K562 (cell line): ENCODE data around the gene PRDX2. TPM values are rescaled to one million over a fixed set of nuclear protein-coding genes. Genes with fewer than 3 reads are reported as not detected.

Experiments used
- CHD1 ChIP-seq: fragments of 200-600 bp; sonication (generic); IDR thresholded peaks from one replicate; pipeline ENCODE4 v1.6.1; 2012; ENCODE audit warnings: mild to moderate bottlenecking, moderate library complexity, low read length, inconsistent platforms
- E2F6 ChIP-seq, 2 experiments: IDR thresholded peaks; 2 replicates each; pipeline ENCODE4 v1.6.1; 2011; ENCODE audit warnings: borderline replicate concordance in 1 of 2, control low read depth in 1 of 2, low read depth in 1 of 2, low read length in 1 of 2, mild to moderate bottlenecking in 1 of 2, mixed read lengths in 1 of 2, moderate library complexity in 1 of 2; ENCODE audit not compliant: insufficient read depth in 1 of 2, insufficient read length in 1 of 2, poor library complexity in 1 of 2, severe bottlenecking in 1 of 2; ENCODE audit errors: extremely low read depth in 1 of 2
- EZH2 ChIP-seq: IDR thresholded peaks from 2 replicates; pipeline ENCODE4 v1.6.1; 2012; ENCODE audit warnings: low read depth, mild to moderate bottlenecking, inconsistent platforms, low read length, borderline replicate concordance
- NCOA1 ChIP-seq: fragments of 450-650 bp; IDR thresholded peaks from 2 replicates; pipeline ENCODE4 v1.6.1; 2016; ENCODE audit warnings: low read depth
- PATZ1 ChIP-seq: fragments of 250-450 bp; sonication (Bioruptor Pico); IDR thresholded peaks from 2 replicates; pipeline ENCODE4 v1.5.0; 2020; ENCODE audit warnings: mild to moderate bottlenecking, borderline replicate concordance
- PHF20 ChIP-seq: fragments of 450-650 bp; IDR thresholded peaks from 2 replicates; pipeline ENCODE4 v1.6.1; 2018; ENCODE audit not compliant: partially characterized antibody
- POLR2AphosphoS5 ChIP-seq: IDR thresholded peaks from 2 replicates; pipeline ENCODE4 v1.6.1; 2011; ENCODE audit warnings: mild to moderate bottlenecking, low read depth, low read length, moderate library complexity; ENCODE audit not compliant: control insufficient read depth, insufficient read depth
- SNAPC5 ChIP-seq: fragments of 250-450 bp; sonication (Bioruptor Pico); IDR thresholded peaks from 2 replicates; pipeline ENCODE4 v1.8.0; 2021; ENCODE audit warnings: moderate library complexity, mild to moderate bottlenecking, inconsistent platforms
- SOX6 ChIP-seq: fragments of 450-650 bp; IDR thresholded peaks from 2 replicates; pipeline ENCODE4 v1.6.1; 2014; ENCODE audit warnings: mild to moderate bottlenecking
- SREBF1 ChIP-seq: fragments of 150-350 bp; IDR thresholded peaks from 2 replicates; pipeline ENCODE4 v1.6.1; 2014; ENCODE audit warnings: antibody characterized with exemption, low read depth, low read length, borderline replicate concordance
- TEAD4 ChIP-seq, 2 experiments: sonication (generic) in 1 of 2; formaldehyde crosslinking in 1 of 2; IDR thresholded peaks; 2 replicates each; pipeline versions ENCODE4 v1.6.1 to v1.8.0; 2012 to 2022; ENCODE audit warnings: borderline replicate concordance in 1 of 2, inconsistent platforms in 1 of 2, low read length in 1 of 2, mild to moderate bottlenecking in 1 of 2, missing genetic modification reagents in 1 of 2
- TRIM24 ChIP-seq, 2 experiments: fragments of 450-650 bp; IDR thresholded peaks; 2 replicates each; pipeline ENCODE4 v1.6.1; 2016
- ZBTB49 ChIP-seq: sonication (generic); formaldehyde crosslinking; IDR thresholded peaks from 2 replicates; pipeline ENCODE4 v1.8.0; 2022; ENCODE audit warnings: missing genetic modification reagents, mild to moderate bottlenecking, borderline replicate concordance
- ZC3H11A ChIP-seq: IDR thresholded peaks from 2 replicates; pipeline ENCODE4 v1.6.1; 2012; ENCODE audit warnings: low read depth, low read length, improper control_type of control experiment
- ZNF184 ChIP-seq: sonication (generic); formaldehyde crosslinking; IDR thresholded peaks from 2 replicates; pipeline ENCODE4 v1.5.0; 2020; ENCODE audit warnings: missing genetic modification reagents
- ZNF277 ChIP-seq: fragments of 250-450 bp; sonication (Bioruptor Pico); IDR thresholded peaks from 2 replicates; pipeline ENCODE4 v1.8.0; 2022; ENCODE audit warnings: inconsistent platforms, mild to moderate bottlenecking, moderate library complexity, borderline replicate concordance
- ZNF764 ChIP-seq: fragments of 250-450 bp; sonication (Bioruptor Pico); IDR thresholded peaks from 2 replicates; pipeline ENCODE4 v1.4.0; 2020; ENCODE audit warnings: low read depth, mild to moderate bottlenecking, moderate library complexity
- polyA plus RNA-seq, 8 experiments: library from polyadenylated mRNA; depleted of rRNA in 4 of 8; stranded (reverse) in 5 of 8; unstranded in 3 of 8; fragments of >200 nt; fragmentation: Nextera tagmentation in 2 of 8; fragmentation: Illumina TruSeq in 1 of 8; extraction: Ambion mirVana in 2 of 8; extraction: Trizol in 1 of 8; gene quantifications; 2 replicates each; pipeline versions ENCODE4 v1.2.1 to v1.2.3, GENCODE V29; 2011 to 2014; ENCODE audit warnings: inconsistent platforms in 1 of 8, missing spikeins in 1 of 8
- total RNA-seq, 7 experiments: library from RNA; depleted of rRNA in 6 of 7; stranded (reverse); fragments of >200 nt in 6 of 7; fragmentation: Illumina TruSeq in 2 of 7; extraction: Trizol in 2 of 7; gene quantifications; 2 replicates each; pipeline versions ENCODE4 v1.2.1 to v1.2.3, GENCODE V29; 2011 to 2021; ENCODE audit warnings: low replicate concordance in 1 of 7

Gene PRDX2
- total and polyA plus RNA-seq, 9 of the 15 experiments (the other 6 are each of a cell fraction or from before 2014, with no cell fraction given): 206 to 1,183 (median 415) TPM

GRCh38 chr19:12847159-12848139, 45.8 kb upstream of the PRDX2 start (continued):
- TF ChIP-seq NCOA1 (no peak), TRIM24 (IDR thresholded peaks at IDR 0.05) (peak in 1 of 2 experiments; percentile 20; a peak in 1 of 4 replicates), ZNF764 (CRISPR knock-in tag) (no peak), PATZ1 (CRISPR knock-in tag) (no peak), ZNF277 (CRISPR knock-in tag) (no peak), CHD1 (no peak), E2F6 (IDR thresholded peaks at IDR 0.05; ENCODE audit: borderline replicate concordance in 1 of 2, extremely low read depth in 1 of 2, insufficient read depth in 1 of 2, insufficient read length in 1 of 2, low read depth in 1 of 2, low read length in 1 of 2, poor library complexity in 1 of 2, severe bottlenecking in 1 of 2) (peak; percentile 19 to 64), SNAPC5 (CRISPR knock-in tag) (no peak), POLR2AphosphoS5 (no peak), SREBF1 (0 out of 2 replicates have a peak, but pooled peaks have one; percentile 45), EZH2 (no peak), ZNF184 (CRISPR knock-in tag) (no peak), ZC3H11A (no peak), ZBTB49 (CRISPR knock-in tag) (no peak), PHF20 (no peak), TEAD4 (IDR thresholded peaks at IDR 0.05; ENCODE audit: low read length) (no peak), TEAD4 (CRISPR knock-in tag; IDR thresholded peaks at IDR 0.05; ENCODE audit: borderline replicate concordance) (no peak), SOX6 (peak; percentile 55; the same call in 1 of the 2 replicates)
